H9 (cell line): ENCODE measurements around the gene PIGL. TPM values are rescaled to one million over a fixed set of nuclear protein-coding genes. Genes with fewer than 3 reads are reported as not detected.
A peak's percentile ranks its signal among the peaks of the same experiment; 100 is the strongest.

Experiments used
- DNase-seq: peaks from one replicate; pipeline ENCODE4 v3.0.0-alpha.2; 2017
- H2AFZ ChIP-seq: one replicate; pipeline ENCODE4 v1.6.1; 2013; ENCODE audit warnings: mild to moderate bottlenecking, low read length, control low read depth, moderate library complexity
- H2AK5ac ChIP-seq: 2 replicates; pipeline ENCODE4 v1.6.1; 2013; ENCODE audit warnings: low read length, control low read depth, mixed read lengths; ENCODE audit not compliant: insufficient read length
- H2BK120ac ChIP-seq: one replicate; pipeline ENCODE4 v1.6.1; 2013; ENCODE audit warnings: low read depth, mild to moderate bottlenecking, low read length, control low read depth, inconsistent platforms; ENCODE audit not compliant: poor library complexity, severe bottlenecking
- H2BK12ac ChIP-seq: 2 replicates; pipeline ENCODE4 v1.6.1; 2013; ENCODE audit warnings: low read length, control low read depth, mixed read lengths, low read depth; ENCODE audit not compliant: insufficient read length
- H2BK15ac ChIP-seq: 2 replicates; pipeline ENCODE4 v1.6.1; 2013; ENCODE audit warnings: low read depth, low read length, control low read depth
- H2BK20ac ChIP-seq: one replicate; pipeline ENCODE4 v1.6.1; 2013; ENCODE audit warnings: low read depth, mild to moderate bottlenecking, low read length, control low read depth, inconsistent platforms; ENCODE audit not compliant: poor library complexity, severe bottlenecking
- H2BK5ac ChIP-seq: 2 replicates; pipeline ENCODE4 v1.6.1; 2013; ENCODE audit warnings: low read length, control low read depth, mixed read lengths; ENCODE audit not compliant: insufficient read length
- H3K14ac ChIP-seq: 2 replicates; pipeline ENCODE4 v1.6.1; 2013; ENCODE audit warnings: low read length, control low read depth; ENCODE audit not compliant: insufficient read depth
- H3K18ac ChIP-seq: 2 replicates; pipeline ENCODE4 v1.6.1; 2013; ENCODE audit warnings: low read depth, mild to moderate bottlenecking, mixed read lengths, low read length, control low read depth; ENCODE audit not compliant: insufficient read length
- H3K23ac ChIP-seq: 2 replicates; pipeline ENCODE4 v1.6.1; 2013; ENCODE audit warnings: low read length, control low read depth, mixed read lengths, low read depth; ENCODE audit not compliant: insufficient read length
- H3K23me2 ChIP-seq: 2 replicates; pipeline ENCODE4 v1.6.1; 2013; ENCODE audit warnings: low read depth, mild to moderate bottlenecking, mixed read lengths, low read length, control low read depth; ENCODE audit not compliant: insufficient read length, poor library complexity, severe bottlenecking
- H3K27ac ChIP-seq: 2 replicates; pipeline ENCODE4 v1.5.1; 2013; ENCODE audit warnings: low read length, control low read depth, mixed read lengths, low read depth; ENCODE audit not compliant: insufficient read length
- H3K27me3 ChIP-seq: 2 replicates; pipeline ENCODE4 v1.6.1; 2013; ENCODE audit warnings: low read length, control low read depth, inconsistent platforms; ENCODE audit not compliant: insufficient read depth
- H3K4ac ChIP-seq: 2 replicates; pipeline ENCODE4 v1.6.1; 2013; ENCODE audit warnings: low read depth, mild to moderate bottlenecking, control low read depth, inconsistent platforms, low read length, moderate library complexity
- H3K4me1 ChIP-seq: 2 replicates; pipeline ENCODE4 v1.6.1; 2013; ENCODE audit warnings: low read length, control low read depth, inconsistent platforms; ENCODE audit not compliant: insufficient read depth
- H3K4me2 ChIP-seq: 2 replicates; pipeline ENCODE4 v1.6.1; 2013; ENCODE audit warnings: low read length, control low read depth, mixed read lengths; ENCODE audit not compliant: insufficient read length, insufficient read depth
- H3K56ac ChIP-seq: 2 replicates; pipeline ENCODE4 v1.6.1; 2013; ENCODE audit warnings: low read depth, mild to moderate bottlenecking, mixed read lengths, low read length, control low read depth; ENCODE audit not compliant: insufficient read length
- H3K79me1 ChIP-seq: 2 replicates; pipeline ENCODE4 v1.6.1; 2013; ENCODE audit warnings: low read depth, mild to moderate bottlenecking, moderate library complexity, low read length, control low read depth, inconsistent platforms; ENCODE audit not compliant: insufficient read depth, poor library complexity, severe bottlenecking
- H3K79me2 ChIP-seq: 2 replicates; pipeline ENCODE4 v1.6.1; 2013; ENCODE audit warnings: low read length, control low read depth, inconsistent platforms; ENCODE audit not compliant: insufficient read depth
- H3K9ac ChIP-seq: 2 replicates; pipeline ENCODE4 v1.6.1; 2013; ENCODE audit warnings: low read length, control low read depth, mixed read lengths; ENCODE audit not compliant: insufficient read length; ENCODE audit errors: extremely low read depth
- H3K9me3 ChIP-seq: one replicate; pipeline ENCODE4 v1.6.1; 2013; ENCODE audit warnings: low read depth, low read length, inconsistent platforms; ENCODE audit not compliant: control insufficient read depth
- H3T11ph ChIP-seq: one replicate; pipeline ENCODE4 v1.6.1; 2013; ENCODE audit warnings: mild to moderate bottlenecking, low read length, control low read depth, inconsistent platforms
- H4K20me1 ChIP-seq: one replicate; pipeline ENCODE4 v1.6.1; 2013; ENCODE audit not compliant: control insufficient read depth, insufficient read length, insufficient read depth
- H4K5ac ChIP-seq: 2 replicates; pipeline ENCODE4 v1.6.1; 2013; ENCODE audit warnings: low read depth, mild to moderate bottlenecking, mixed read lengths, low read length, control low read depth; ENCODE audit not compliant: insufficient read length
- H4K8ac ChIP-seq: replicated peaks from 2 replicates; pipeline ENCODE4 v1.6.1; 2013; ENCODE audit warnings: low read length, control low read depth, mixed read lengths, low read depth; ENCODE audit not compliant: insufficient read length
- H4K91ac ChIP-seq: 2 replicates; pipeline ENCODE4 v1.6.1; 2013; ENCODE audit warnings: low read depth, mild to moderate bottlenecking, moderate library complexity, mixed read lengths, low read length, control low read depth; ENCODE audit not compliant: insufficient read length
- H3K27ac Mint-ChIP-seq, 3 experiments: 2 replicates in 2 of 3; 3 replicates in 1 of 3; pipeline ENCODE4 v1.8.0; 2020 to 2021; ENCODE audit warnings: mixed read lengths in 3 of 3, mild to moderate bottlenecking in 1 of 3, moderate library complexity in 1 of 3
- H3K27me3 Mint-ChIP-seq: 2 replicates; pipeline ENCODE4 v1.8.0; 2021; ENCODE audit warnings: low read depth, mild to moderate bottlenecking, moderate library complexity, mixed read lengths
- H3K36me3 Mint-ChIP-seq, 3 experiments: 2 replicates in 2 of 3; 3 replicates in 1 of 3; pipeline ENCODE4 v1.8.0; 2020 to 2021; ENCODE audit warnings: low read depth in 3 of 3, mixed read lengths in 3 of 3; ENCODE audit not compliant: insufficient read depth in 1 of 3
- H3K4me1 Mint-ChIP-seq, 2 experiments: 2 replicates each; pipeline ENCODE4 v1.8.0; 2020; ENCODE audit warnings: mixed read lengths in 2 of 2
- H3K4me3 Mint-ChIP-seq, 2 experiments: 2 replicates in 1 of 2; 3 replicates in 1 of 2; pipeline ENCODE4 v1.8.0; 2020 to 2021; ENCODE audit warnings: mild to moderate bottlenecking in 2 of 2, mixed read lengths in 2 of 2, moderate library complexity in 1 of 2
- H3K9me3 Mint-ChIP-seq, 2 experiments: 2 replicates in 1 of 2; 3 replicates in 1 of 2; pipeline ENCODE4 v1.8.0; 2020; ENCODE audit warnings: mild to moderate bottlenecking in 2 of 2, mixed read lengths in 2 of 2, moderate library complexity in 1 of 2
- WGBS: extraction: QIAGEN DNeasy Blood & Tissue Kit; methylation state at CpG from one replicate; pipeline ENCODE4 v1.1.7; 2013; ENCODE audit warnings: missing lambda C conversion rate, low lambda C conversion rate, mixed read lengths; ENCODE audit not compliant: insufficient read length; ENCODE audit errors: extremely low coverage; 5-methylcytosine and 5-hydroxymethylcytosine counted together
- total RNA-seq: library from RNA; stranded (reverse); gene quantifications from 2 replicates; pipeline ENCODE4 v1.2.1, GENCODE V29; 2021
- TF ChIP-seq, protein P1 (sequence below): fragments of 200-600 bp; sonication (generic); conservative IDR thresholded peaks from 3 replicates; pipeline ENCODE4 v1.8.0; 2021; ENCODE audit warnings: antibody characterized with exemption, mild to moderate bottlenecking

The PIGL gene
- total RNA-seq, 1 experiment from 2014 or later = 21.6 TPM

DNA sequence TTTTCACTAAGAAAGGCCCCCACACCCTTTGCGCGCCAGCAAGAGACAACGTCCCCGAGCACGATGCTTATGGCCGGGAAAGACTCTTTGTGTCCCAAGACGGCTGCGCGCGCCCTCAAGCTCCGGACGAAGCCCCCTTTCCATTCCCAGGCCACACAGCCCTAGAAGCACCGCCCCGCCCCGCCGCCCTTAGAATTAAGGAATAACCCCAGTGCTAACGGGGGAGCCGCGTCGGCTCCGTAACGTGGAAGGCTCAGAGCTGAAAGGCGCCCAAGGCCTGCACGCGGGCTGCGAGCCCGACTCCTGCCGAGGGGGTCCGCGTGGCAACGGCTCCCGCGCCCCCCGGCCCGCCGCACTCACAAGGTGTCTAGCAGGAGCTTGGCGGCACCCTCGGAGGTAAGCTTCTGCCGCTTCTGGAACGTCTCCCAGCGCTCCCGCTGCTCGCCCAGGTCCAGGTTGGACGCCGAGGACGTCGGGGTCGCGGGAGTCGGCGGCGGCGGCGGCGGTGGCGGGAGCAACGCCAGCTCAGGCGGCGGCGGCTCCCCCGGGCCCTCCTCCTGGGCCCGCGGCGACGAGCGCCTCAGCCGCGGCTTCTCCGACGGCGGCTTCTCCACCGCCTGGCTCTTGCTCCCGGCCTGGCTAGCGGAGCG is 135.8 kb downstream of the PIGL start:
- H2BK5ac ChIP-seq = no peak overlapping the region
- no CpG with 5 or more reads among the region's 75 CpGs for WGBS
- no peaks in the 10 kb centered on the region for H3K27me3 ChIP-seq

More for the DNA sequence above, 135.8 kb downstream of the PIGL start:
- peaks cover 18 to 21% of the 10 kb centered on the region in 2 experiments for H3K4me1 Mint-ChIP-seq
- H3K27ac Mint-ChIP-seq = peak overlapping the region; percentile 62 to 99 (median 99)
- Histone ChIP-seq H3K56ac (no peak overlapping the region), H3K79me1 (peaks cover 5% of the 10 kb centered on the region), H4K5ac (peak overlapping the region; percentile 14), H2AK5ac (no peak overlapping the region), H2BK12ac (no peak overlapping the region), H3K4me2 (peak overlapping the region; percentile 92), H3K9me3 (no peaks in the 10 kb centered on the region), H3K23me2 (peaks cover 8% of the 10 kb centered on the region), H4K91ac (peak overlapping the region; percentile 74), H3K27ac (no peak overlapping the region), H3K4me1 (no peaks in the 10 kb centered on the region), H2AFZ (no peak overlapping the region), H4K20me1 (no peaks in the 10 kb centered on the region), H3K79me2 (peaks cover 6% of the 10 kb centered on the region; the same call in 1 of the 2 replicates), H3K23ac (no peak overlapping the region), H3K4ac (peak overlapping the region; percentile 52; the same call in 1 of the 2 replicates), H4K8ac (no peak overlapping the region), H3K18ac (peak overlapping the region; percentile 86), H2BK20ac (no peak overlapping the region), H3K14ac (peak overlapping the region; percentile 96), H3T11ph (no peak overlapping the region), H2BK120ac (peak overlapping the region; percentile 65), H2BK15ac (no peak overlapping the region), H3K9ac (peak overlapping the region; percentile 94)
- peak; percentile 74 for DNase-seq
- peak overlapping the region; percentile 90 to 96 for H3K4me3 Mint-ChIP-seq
- H3K36me3 Mint-ChIP-seq = peaks cover 15 to 24% (median 16%) of the 10 kb centered on the region in 3 experiments
- H3K9me3 Mint-ChIP-seq = no peaks in the 10 kb centered on the region
- TF ChIP-seq, protein P1, sequence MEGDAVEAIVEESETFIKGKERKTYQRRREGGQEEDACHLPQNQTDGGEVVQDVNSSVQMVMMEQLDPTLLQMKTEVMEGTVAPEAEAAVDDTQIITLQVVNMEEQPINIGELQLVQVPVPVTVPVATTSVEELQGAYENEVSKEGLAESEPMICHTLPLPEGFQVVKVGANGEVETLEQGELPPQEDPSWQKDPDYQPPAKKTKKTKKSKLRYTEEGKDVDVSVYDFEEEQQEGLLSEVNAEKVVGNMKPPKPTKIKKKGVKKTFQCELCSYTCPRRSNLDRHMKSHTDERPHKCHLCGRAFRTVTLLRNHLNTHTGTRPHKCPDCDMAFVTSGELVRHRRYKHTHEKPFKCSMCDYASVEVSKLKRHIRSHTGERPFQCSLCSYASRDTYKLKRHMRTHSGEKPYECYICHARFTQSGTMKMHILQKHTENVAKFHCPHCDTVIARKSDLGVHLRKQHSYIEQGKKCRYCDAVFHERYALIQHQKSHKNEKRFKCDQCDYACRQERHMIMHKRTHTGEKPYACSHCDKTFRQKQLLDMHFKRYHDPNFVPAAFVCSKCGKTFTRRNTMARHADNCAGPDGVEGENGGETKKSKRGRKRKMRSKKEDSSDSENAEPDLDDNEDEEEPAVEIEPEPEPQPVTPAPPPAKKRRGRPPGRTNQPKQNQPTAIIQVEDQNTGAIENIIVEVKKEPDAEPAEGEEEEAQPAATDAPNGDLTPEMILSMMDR = no peak
- peaks cover 24% of the 10 kb centered on the region for H3K27me3 Mint-ChIP-seq
